Panc1 (cell line): ENCODE data around the gene MRTFA. TPM values are rescaled to one million over a fixed set of nuclear protein-coding genes. Genes with fewer than 3 reads are reported as not detected.

ENCODE experiments used
- ATAC-seq: fragments of 200-7000 bp; cut with Tn5 transposase; 2 replicates; pipeline ENCODE4 v1.9.1; 2020; ENCODE audit warnings: mild to moderate bottlenecking, moderate library complexity
- BruUV-seq: library from RNA; stranded (reverse); fragments of 400-500 nt; replicated peaks from 2 replicates; lab custom pipeline; 2021; lab: Mats Ljungman, UMichigan
- CTCF ChIA-PET: fragments of 300-600 bp; sonication (Branson Sonifier 250); formaldehyde crosslinking; loops from one replicate; lab custom pipeline; 2022; ENCODE audit warnings: antibody characterized with exemption; lab: Charles Lee
- POLR2A ChIA-PET: fragments of 300-600 bp; sonication (Branson Sonifier 250); formaldehyde crosslinking; loops from one replicate; lab custom pipeline; 2022; ENCODE audit warnings: antibody characterized with exemption; lab: Charles Lee
- DNase-seq: peaks from one replicate; pipeline ENCODE4 v3.0.0-alpha.2; 2010; ENCODE audit warnings: low read depth, low spot score
- H3K27ac ChIP-seq: 2 replicates; pipeline ENCODE4 v1.5.1; 2011; ENCODE audit warnings: mild to moderate bottlenecking, low read length, inconsistent platforms
- H3K27me3 ChIP-seq: fragments of 200-500 bp; sonication (Bioruptor generic); 2 replicates; pipeline ENCODE4 v1.6.0; 2014; ENCODE audit warnings: low read length, inconsistent platforms; ENCODE audit not compliant: control insufficient read depth, insufficient read depth
- H3K36me3 ChIP-seq: fragments of 200-500 bp; sonication (Bioruptor generic); 2 replicates; pipeline ENCODE4 v1.5.1; 2014; ENCODE audit warnings: inconsistent platforms, mild to moderate bottlenecking, low read length, moderate library complexity; ENCODE audit not compliant: control insufficient read depth, insufficient read depth
- H3K4me1 ChIP-seq: 2 replicates; pipeline ENCODE4 v1.5.1; 2011; ENCODE audit warnings: inconsistent platforms, mild to moderate bottlenecking, low read length, moderate library complexity; ENCODE audit not compliant: control insufficient read depth, insufficient read depth
- H3K4me3 ChIP-seq, 2 experiments: 2 replicates each; pipeline ENCODE4 v1.5.1; 2011 to 2012; ENCODE audit warnings: low read depth in 2 of 2, low read length in 2 of 2, mild to moderate bottlenecking in 2 of 2, inconsistent platforms in 1 of 2, moderate library complexity in 1 of 2
- H3K9me3 ChIP-seq: fragments of 200-500 bp; sonication (Bioruptor generic); 2 replicates; pipeline ENCODE4 v1.5.1; 2014; ENCODE audit warnings: low read depth, mild to moderate bottlenecking, inconsistent platforms, low read length, moderate library complexity; ENCODE audit not compliant: control insufficient read depth, insufficient read depth
- POLR2AphosphoS5 ChIP-seq: IDR thresholded peaks from 2 replicates; pipeline ENCODE4 v1.6.1; 2012; ENCODE audit warnings: mild to moderate bottlenecking, low read depth, low read length, moderate library complexity
- SIN3A ChIP-seq: IDR thresholded peaks from 2 replicates; pipeline ENCODE4 v1.6.1; 2012; ENCODE audit warnings: low read depth, mild to moderate bottlenecking, low read length, moderate library complexity, borderline replicate concordance; ENCODE audit not compliant: insufficient read depth
- TCF7L2 ChIP-seq: IDR thresholded peaks from 2 replicates; pipeline ENCODE4 v1.6.1; 2011; ENCODE audit warnings: mild to moderate bottlenecking, low read depth, low read length, inconsistent platforms
- in situ Hi-C: cut with HindIII; loops from 2 replicates; pipeline ENCODE4 v1.10.0; 2016; ENCODE audit warnings: low sequenced_read_pairs, low pct_unique_long_range_greater_than_20kb
- intact Hi-C: fragments of 100-400 bp; cut with micrococcal nuclease; formaldehyde crosslinking; loops from one replicate; pipeline ENCODE4 v1.10.0; 2022; ENCODE audit not compliant: unreplicated experiment
- total RNA-seq: library from RNA; stranded (reverse); gene quantifications from one replicate; pipeline ENCODE4 v1.2.1, GENCODE V29; 2021; ENCODE audit not compliant: unreplicated experiment
- TF ChIP-seq, protein P1 (sequence below), 2 experiments: IDR thresholded peaks; 2 replicates each; pipeline ENCODE4 v1.6.1; 2011 to 2012; ENCODE audit warnings: low read depth in 2 of 2, control low read depth in 1 of 2, low read length in 1 of 2, mild to moderate bottlenecking in 1 of 2, moderate library complexity in 1 of 2; ENCODE audit not compliant: insufficient read depth in 1 of 2
- TF ChIP-seq, protein P2 (sequence below): fragments of 450-650 bp; IDR thresholded peaks from 2 replicates; pipeline ENCODE4 v1.5.1; 2017; ENCODE audit warnings: mild to moderate bottlenecking

Gene MRTFA
- total RNA-seq, 1 experiment from 2014 or later, result 62.1 TPM

DNA sequence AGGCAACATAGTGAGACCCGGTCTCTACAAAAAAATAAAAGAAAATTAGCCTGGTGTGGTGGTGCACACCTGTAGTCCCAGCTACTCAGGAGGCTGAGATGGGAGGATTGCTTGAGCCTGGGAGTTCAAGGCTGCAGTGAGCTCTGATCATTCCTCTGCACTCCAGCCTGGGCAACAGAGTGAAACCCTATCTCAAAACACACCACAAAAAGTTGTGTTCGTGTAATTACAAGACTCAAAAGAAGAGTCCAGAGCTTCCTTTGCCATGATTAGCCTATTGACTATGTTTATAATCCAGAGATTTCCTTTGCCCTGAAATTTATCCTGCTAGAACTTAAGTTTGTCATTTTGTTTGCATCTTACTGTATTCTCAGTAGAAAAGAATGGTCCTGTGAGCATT lies 245.1 kb downstream of the MRTFA start:
- Histone ChIP-seq H3K27me3 (no peaks in the 10 kb centered on the region), H3K36me3 (no peaks in the 10 kb centered on the region), H3K9me3 (no peaks in the 10 kb centered on the region), H3K4me1 (no peaks in the 10 kb centered on the region), H3K27ac (no peak overlapping the region), H3K4me3 (no peak overlapping the region)
- BruUV-seq, result no TSS peak
- intact Hi-C loops, result no loop called here
- CTCF ChIA-PET, result no interaction called here
- TF ChIP-seq, protein P1, sequence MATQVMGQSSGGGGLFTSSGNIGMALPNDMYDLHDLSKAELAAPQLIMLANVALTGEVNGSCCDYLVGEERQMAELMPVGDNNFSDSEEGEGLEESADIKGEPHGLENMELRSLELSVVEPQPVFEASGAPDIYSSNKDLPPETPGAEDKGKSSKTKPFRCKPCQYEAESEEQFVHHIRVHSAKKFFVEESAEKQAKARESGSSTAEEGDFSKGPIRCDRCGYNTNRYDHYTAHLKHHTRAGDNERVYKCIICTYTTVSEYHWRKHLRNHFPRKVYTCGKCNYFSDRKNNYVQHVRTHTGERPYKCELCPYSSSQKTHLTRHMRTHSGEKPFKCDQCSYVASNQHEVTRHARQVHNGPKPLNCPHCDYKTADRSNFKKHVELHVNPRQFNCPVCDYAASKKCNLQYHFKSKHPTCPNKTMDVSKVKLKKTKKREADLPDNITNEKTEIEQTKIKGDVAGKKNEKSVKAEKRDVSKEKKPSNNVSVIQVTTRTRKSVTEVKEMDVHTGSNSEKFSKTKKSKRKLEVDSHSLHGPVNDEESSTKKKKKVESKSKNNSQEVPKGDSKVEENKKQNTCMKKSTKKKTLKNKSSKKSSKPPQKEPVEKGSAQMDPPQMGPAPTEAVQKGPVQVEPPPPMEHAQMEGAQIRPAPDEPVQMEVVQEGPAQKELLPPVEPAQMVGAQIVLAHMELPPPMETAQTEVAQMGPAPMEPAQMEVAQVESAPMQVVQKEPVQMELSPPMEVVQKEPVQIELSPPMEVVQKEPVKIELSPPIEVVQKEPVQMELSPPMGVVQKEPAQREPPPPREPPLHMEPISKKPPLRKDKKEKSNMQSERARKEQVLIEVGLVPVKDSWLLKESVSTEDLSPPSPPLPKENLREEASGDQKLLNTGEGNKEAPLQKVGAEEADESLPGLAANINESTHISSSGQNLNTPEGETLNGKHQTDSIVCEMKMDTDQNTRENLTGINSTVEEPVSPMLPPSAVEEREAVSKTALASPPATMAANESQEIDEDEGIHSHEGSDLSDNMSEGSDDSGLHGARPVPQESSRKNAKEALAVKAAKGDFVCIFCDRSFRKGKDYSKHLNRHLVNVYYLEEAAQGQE (IDR thresholded peaks at IDR 0.05; ENCODE audit: insufficient read depth in 1 of 2, low read depth in 2 of 2, low read length in 1 of 2), result no peak
- TF ChIP-seq POLR2AphosphoS5, result no peak
- TF ChIP-seq, protein P2, sequence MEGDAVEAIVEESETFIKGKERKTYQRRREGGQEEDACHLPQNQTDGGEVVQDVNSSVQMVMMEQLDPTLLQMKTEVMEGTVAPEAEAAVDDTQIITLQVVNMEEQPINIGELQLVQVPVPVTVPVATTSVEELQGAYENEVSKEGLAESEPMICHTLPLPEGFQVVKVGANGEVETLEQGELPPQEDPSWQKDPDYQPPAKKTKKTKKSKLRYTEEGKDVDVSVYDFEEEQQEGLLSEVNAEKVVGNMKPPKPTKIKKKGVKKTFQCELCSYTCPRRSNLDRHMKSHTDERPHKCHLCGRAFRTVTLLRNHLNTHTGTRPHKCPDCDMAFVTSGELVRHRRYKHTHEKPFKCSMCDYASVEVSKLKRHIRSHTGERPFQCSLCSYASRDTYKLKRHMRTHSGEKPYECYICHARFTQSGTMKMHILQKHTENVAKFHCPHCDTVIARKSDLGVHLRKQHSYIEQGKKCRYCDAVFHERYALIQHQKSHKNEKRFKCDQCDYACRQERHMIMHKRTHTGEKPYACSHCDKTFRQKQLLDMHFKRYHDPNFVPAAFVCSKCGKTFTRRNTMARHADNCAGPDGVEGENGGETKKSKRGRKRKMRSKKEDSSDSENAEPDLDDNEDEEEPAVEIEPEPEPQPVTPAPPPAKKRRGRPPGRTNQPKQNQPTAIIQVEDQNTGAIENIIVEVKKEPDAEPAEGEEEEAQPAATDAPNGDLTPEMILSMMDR, result no peak
- TF ChIP-seq TCF7L2, result no peak
- TF ChIP-seq SIN3A, result no peak
- no peak for DNase-seq
- ATAC-seq, result no peak
- POLR2A ChIA-PET, result no interaction called here
- in situ Hi-C loops, result no loop called here

DNA sequence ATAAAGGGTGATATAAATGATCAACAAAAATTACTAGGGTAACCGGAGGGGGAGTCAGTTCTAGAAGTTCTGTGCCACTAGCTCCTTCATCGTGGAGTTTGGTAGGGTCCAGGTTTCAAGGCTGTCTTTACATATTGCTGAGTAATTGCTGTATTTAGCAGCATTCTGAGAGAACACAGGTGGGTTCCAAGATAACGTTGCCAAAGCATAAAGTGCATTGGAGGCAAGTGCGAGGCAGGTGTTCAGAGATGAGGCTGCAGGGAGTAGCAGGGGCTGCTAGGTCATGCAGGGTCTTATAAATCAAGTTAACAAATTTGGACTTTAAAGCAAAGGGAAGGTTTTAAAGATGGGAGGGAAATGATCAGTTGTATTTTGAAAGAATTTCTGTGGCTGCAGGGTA lies 248.3 kb downstream of the MRTFA start:
- no peaks in the 10 kb centered on the region for H3K27me3 ChIP-seq
- H3K4me1 ChIP-seq, result no peaks in the 10 kb centered on the region
- no peaks in the 10 kb centered on the region for H3K9me3 ChIP-seq
- ChIA-PET POLR2A (no interaction called here), CTCF (no interaction called here)
- no peaks in the 10 kb centered on the region for H3K36me3 ChIP-seq
- no peak overlapping the region for H3K27ac ChIP-seq
- no peak for ATAC-seq
- BruUV-seq, result no TSS peak
- in situ Hi-C loops, result no loop called here
- intact Hi-C loops, result no loop called here
- TF ChIP-seq, protein P2, result no peak
- TF ChIP-seq TCF7L2 (no peak), POLR2AphosphoS5 (no peak), SIN3A (no peak)
- TF ChIP-seq, protein P1 (IDR thresholded peaks at IDR 0.05; ENCODE audit: insufficient read depth in 1 of 2, low read depth in 2 of 2, low read length in 1 of 2), result no peak
- no peak for DNase-seq
- H3K4me3 ChIP-seq, result no peak overlapping the region
